DMS114 treated with DMSO at 0.1 percent for 48 hours (cell line): Measurements from ENCODE around the gene NAT14.

Experiments
- DNase-seq: peaks from one replicate; lab custom pipeline; 2025; ENCODE audit not compliant: unreplicated experiment; lab: John Stamatoyannopoulos, UW

Gene NAT14

DNA sequence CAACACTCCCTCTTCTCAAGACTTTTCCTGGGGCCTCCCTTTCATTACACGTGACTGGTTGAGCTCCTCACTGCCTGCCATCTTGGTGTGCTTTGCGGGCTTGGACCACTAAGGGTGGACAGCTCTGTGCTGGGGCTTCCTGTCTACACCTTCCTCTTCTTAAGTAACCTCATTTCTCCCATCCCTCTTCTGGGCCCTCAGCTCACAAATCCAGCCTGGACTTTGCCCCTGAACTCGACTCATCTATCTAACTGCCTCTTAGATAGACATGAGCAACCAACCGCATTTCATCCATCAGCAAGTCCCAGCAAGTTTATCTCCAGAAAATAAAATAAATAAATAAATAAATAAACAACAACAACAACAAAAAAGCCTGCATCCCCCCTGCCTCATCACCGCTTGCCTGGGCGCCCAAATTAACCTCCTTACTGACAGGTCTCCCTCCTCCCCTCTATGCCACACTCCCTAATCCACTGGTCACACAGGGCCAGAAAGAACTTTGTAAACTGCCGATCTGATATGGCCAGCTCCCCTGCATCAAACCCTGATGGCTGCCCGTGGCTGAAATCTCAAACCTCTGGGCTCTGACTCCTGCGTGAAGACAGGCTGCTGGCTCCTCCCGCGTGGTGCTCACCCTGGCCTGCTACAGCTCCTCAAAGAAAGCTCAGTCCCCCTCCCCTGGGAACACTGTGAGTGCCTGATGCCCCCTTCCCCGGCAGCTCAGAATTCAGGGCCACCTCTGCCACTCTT, 31.3 kb upstream of the NAT14 start:
- DNase-seq: no peak

DNA sequence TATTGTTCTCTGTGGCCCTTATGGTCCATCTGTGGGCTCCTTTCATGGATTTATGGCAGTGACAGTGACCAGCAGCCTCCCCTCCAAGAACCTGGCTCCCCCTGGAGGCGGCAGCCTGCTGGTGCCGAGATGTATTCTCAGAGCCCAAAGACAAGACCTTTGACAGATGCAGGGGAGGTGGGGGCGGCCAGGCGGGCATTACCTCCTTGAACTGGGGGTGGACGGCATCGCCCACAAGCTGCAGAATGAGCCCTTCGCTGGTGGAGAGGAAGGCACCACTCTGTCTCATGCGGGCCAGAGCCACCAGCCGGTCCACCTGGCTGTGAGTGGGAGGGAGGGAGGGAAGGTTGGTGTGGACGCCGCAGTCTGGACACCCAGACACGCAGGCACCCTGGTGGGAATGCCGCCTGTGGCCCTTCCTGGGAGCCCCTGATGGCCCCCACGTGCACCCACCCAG, 30.2 kb upstream of the NAT14 start:
- DNase-seq: no peak

DNA sequence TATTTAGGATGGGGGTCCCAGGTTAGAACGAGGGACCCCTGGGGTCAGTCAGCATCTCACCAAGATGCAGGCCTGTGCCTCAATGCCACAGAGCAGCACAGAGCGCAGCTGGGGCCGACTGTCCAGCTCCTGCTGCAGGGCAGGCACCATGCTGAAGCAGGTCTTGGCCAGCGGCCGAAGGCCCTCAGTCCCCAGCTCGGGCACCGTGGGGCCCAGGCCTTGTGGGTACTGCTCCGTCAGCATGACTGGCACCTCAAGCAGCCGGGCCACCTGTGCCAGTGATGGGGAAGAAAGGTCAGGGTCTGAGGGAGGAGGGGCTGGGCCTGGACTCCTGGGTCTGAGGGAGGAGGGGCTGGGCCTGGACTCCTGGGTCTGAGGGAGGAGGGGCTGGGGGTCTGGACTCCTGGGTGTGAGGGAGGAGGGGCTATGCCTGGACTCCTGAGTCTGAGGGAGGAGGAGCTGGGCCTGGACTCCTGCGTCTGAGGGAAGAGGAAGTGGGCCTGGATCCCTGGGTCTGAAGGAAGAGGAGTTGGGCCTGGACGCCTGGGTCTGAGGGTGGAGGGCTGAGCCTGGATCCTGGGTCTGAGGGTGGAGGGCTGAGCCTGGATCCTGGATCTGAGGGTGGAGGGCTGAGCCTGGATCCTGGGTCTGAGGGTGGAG, 29.3 kb upstream of the NAT14 start:
- DNase-seq: no peak

DNA sequence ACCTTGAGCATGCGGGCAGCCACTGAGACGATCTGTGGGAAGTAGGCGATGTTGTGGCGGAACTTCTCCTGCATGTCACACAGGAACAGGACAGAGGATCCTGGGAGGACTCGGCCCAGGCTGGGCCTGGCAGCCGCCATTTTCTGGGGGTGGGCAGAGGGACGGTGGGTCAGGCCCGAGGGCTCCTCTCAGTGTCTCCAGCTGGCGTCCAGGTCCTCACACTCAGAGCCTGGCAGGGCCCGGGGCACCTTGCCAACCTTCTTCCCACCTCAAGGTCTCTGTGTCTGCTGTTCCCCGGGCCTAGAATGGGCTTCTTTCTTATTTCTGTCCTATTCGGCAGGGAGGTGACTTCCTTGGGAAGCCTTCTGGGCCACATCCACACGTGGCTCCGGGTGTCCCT, 28.6 kb upstream of the NAT14 start:
- DNase-seq: no peak

DNA sequence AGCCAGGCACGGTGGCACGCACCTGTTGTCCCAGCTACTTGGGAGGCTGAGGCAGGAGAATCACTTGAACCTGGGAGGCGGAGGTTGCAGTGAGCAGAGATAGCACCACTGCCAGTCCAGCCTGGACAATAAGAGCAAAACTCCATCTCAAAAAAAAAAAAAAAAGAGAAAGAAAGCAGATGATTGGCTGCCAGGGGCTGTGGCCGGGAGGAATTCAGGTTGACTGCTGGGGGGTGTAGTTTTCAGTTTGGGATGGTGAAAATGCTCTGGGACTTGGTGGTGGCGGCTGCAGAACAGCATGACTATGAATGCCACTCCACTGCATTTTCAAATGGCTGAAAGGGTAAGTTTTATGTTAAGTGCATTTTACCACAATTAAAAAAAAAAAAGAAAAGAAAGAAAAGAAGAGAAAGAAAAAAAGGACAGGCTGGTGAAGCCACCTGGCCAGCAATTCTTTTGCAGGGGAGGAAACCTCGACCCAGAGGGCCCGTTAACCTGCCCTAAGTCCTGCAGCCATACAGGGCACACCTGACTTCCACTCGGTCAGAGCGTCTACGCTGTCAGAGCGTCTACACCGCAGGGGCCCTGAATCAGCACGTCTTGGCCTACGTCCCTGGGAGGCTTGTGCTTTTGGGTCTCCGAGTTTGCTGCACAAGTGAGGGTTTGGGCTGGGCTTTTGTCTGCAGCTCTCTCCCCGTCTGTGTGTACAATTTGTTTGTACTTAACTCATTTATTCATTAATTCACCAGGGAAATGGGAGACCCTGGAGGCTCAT, 27.1 kb upstream of the NAT14 start:
- DNase-seq: no peak

DNA sequence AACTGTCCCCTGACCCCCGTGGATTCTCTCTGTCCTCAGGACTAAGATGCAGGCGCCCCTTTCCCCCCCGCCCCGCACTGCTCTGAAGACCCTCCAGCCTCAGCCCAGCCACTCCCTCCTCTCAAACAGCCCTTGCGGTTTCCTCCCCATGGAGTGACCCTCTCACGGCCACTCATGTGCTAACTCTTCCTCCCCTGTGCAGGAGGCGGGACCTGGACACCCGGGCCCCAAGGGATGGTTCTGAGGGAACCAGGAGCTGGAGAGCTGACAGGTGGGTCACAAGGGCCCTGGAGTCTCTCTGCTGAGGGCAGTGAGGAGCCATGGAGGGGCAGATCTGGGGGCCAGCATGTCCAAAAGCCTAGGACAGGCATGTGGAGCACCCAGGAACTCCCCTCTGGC, 25.4 kb upstream of the NAT14 start:
- no peak for DNase-seq

DNA sequence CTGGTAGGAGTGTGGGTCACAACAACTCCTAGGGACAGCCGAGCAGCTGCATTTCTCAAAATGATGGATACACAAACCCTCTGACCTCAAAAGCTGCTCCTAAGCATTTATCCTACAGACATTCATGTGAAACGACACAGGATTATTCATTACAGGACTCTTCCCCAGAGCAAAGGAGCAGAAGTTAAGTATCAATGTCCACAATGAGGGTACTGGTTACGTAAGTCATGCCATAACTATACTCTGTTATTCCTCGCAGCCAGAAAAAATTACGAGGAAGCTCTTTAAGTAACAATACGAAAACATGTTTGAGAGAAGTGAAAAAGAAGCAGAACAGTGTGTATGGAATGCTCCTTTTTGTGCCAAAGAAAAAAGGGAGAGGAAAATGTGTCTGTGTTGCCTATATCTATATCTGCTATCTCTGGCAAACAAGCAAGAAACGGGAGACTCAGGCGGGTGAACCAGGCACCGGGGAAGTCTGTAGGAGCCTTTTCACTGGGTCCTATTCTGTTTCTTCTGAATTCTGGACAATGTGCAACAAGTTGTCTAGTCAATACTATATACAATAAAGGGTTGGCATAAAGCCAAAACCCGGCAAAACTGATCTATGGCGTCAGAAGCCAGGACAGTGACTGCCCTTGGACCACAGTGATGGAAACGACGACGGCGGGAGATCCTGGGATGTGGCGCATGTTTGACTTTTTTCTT, 24.9 kb upstream of the NAT14 start:
- DNase-seq: no peak

DNA sequence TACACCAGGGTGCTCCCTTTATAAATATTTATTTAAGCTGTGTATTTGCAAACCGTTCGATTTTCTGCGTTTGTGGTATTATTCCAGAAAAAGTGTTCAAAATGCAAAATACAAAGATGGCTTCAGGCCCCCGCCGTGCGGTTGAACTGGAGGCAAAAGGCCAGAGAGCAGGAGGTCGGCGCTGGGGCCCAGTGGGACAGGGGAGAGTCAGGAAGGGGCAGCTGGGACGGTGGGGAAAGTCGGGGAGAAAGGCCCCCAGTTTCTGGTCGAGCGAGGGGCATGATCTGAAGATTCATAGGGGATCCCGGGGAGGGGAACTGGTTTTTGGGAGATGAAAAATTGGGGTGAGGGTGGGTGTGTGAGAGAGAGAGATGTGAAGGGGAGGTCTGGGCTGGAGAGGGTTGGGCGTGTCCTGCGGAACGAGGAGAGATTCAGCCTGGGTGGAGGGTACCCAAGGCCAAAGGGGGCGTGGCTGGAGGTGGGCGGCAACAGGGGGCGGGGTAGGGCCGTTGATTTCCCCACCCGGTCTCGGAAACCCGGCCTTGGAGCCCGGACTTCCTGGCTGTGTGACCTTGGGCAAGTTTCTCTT, 24.2 kb upstream of the NAT14 start:
- peak; percentile 60 for DNase-seq

DNA sequence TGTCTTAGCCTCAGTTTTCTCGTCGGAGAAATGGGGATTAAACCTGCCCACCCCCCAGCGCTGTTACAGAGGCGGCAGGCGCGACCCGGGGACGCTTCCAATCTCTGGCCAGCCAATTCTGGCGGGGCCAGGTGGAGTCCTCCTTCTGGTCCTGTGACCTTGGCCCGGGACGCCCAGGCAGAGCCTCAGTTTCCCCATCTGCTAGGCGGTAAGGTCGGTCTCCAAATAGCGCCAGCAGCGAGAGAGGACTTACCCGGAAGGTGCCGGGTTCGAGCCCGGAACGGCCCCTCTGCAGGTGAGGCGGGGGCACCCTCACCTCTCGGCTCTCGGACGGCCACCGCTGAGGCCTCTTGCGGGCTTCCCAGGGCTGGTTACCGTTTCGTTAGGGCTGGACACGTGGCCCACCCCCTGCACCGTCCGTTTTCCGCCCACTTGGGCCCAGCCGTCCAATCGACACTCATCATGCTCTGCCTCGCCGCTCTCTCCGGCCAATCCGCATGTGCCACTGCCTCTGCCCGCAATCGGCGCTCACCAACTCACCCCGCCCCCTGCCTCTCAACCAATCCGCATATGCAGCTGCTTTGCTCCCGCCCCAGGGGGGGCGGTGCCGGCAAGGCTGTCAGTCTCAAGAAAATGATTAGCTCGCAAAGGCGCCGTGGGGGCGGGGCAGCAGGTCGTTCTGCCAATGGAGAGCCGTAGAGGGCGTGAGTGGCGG, 23.6 kb upstream of the NAT14 start, which contains the start of gene ISOC2:
ISOC2 (minus strand) TSS at position 384 of the 715 bp plus-strand sequence. CDS start 5,156 bp downstream, outside the sequence.
- peak; percentile 99 for DNase-seq

DNA sequence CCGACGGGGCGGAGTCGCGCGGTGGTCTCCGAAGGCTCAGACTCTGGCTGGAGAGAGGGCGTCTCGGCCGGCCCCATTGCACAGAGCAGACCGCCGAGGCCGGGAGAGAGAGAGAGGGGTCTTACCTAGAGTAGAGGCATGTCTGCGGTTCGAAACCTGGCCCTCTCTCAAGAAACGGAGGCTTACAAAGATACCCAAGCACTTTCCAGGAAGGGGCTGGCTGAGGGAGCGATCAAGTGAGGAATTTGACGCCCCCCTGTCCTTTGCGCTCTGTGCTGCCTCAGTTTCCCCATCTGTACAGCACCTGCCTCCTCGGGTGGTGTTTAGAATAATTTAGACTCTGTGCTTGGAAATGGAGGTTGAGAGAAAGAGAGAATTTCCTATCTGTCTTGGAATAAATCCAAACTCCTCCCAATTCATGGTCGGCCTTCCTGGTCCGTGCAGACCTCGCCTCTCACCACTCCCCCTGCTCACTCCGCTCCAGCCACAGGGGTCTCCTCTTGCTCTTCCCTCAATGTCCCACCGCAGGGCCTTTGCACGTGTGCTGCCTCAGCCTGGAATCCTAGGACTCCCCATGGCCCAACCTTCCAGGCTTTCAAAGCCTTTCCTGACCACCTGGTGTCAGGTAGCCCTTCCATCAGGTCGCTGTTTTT, 22.9 kb upstream of the NAT14 start:
- DNase-seq: no peak

DNA sequence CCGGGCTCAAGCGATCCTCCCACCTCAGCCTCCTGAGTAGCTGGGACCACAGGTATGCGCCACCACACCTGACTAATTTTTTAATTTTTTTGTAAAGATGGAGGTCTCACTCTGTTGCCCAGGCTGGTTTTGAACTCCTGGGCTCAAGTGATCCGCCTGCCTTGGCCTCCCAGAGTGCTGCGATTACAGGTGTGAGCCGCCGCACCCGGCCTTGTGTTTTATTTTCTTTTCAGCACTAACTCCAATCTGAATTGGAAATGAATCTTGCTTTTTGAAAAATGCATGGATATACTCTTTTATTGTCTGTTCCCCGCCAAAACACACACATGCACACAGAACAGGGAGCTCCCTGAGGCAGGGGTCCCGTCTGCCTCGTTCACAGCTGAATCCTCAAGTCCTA, 22.3 kb upstream of the NAT14 start:
- no peak for DNase-seq

DNA sequence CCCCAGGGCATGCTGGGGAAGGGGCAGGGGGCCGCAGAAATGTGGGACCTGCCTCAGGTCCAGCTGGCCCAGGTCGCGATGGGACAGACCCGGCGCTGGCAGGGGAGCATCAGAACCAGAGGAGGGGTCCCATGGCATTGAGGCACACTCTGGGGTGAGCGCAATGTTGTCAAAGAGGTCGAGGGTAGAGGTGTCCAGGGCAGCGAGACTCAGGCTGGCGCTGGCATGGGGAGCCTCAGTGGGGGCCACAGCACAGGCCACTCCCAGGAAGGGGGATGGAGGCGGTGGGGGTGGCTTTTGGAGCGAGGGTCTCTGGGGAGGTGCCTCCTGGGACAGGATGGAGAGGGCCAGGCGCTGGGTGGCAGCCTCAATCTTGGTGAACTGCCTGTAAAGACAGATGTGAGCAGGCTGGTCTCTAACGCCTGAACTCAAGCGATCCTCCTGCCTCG, 21.4 kb upstream of the NAT14 start:
- no peak for DNase-seq

DNA sequence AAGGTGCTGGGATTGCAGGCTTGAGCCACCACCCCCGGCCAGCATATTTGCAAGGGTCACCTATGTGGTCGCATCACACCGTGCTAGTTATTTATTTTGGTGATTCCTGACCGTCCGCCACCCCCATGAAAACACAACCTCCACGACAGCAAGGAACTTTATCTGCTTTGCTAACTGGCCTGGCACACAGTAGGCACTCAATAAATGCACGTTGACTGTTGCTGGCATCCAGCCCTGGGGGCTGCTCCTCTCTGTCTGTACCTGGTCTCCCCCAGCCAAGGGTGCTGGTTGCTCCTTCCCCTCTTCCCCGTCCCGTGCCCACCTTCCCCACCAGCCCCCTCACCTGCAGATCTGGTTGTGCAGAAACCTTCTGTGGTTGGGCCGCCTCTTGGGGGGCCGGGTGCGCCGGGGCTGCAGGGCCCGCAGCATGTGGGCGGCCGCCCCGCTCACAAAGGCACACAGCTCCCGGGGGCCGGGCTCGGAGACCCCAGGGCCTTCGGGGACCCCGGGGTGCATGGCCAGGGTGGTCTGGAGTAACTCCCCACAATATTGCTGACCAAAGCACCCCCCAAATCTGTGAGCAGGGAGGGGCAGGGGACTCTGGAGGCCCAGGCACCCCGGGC, 20.8 kb upstream of the NAT14 start:
- DNase-seq: no peak

DNA sequence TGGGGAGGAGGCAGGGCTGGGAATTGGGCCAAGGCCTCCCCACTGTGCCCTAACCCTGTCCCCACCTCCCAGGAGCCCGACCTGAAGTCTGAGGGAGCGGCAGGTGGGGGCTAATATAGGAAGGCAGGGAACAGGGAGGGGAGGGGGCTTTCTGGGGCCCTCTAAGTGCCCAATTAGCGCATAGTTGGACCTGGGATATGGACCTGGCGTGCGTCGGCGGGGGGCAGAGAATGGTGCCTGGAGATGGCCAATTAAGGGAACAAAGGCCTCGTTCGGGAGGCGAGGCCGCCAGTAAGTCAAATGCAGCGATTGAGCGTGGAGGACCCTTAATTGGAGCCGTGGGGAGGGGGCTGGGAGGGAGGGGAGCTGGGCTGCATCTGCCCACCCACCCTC, 20.3 kb upstream of the NAT14 start, which contains the start of gene C19orf85:
C19orf85 (minus strand) TSS at position 90 of the 393 bp plus-strand sequence. CDS start 197 bp downstream, outside the sequence.
- no peak for DNase-seq

DNA sequence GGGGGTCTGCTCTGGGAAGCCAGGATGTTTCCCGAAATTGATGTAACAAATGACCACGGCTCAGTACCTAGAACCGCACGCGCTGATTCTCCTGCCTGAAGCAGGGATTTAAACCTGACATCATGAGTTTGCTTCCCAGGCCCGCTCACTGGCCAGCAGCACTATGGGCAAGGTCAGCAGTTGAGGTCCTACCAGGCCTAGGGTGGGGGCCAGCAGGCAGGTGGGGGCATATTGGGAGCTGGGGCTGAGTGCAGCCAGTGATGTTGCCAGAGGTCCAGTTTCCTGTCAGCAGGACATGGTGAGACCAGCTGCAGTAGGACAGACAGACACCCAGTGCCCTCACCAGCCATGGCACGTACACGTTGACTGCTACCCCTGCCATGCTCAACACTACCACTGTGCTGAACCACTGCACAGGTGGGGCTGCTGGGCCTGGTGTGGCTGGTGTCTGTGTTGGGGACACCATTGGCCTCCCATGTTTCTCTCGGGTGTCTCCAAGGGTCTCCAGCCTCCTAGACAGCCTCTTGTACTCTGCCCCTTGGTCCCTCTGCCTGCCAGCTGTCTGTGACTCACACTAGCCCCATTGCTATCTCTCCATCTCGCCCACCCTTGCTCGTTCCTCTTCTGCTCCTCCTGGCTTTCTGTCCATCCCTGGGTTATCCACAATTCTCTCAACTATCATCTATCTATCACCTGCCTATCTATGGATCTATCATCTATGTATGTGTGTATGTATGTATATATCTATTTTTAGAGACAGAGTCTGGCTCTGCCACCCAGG, 19.3 kb upstream of the NAT14 start:
- no peak for DNase-seq

DNA sequence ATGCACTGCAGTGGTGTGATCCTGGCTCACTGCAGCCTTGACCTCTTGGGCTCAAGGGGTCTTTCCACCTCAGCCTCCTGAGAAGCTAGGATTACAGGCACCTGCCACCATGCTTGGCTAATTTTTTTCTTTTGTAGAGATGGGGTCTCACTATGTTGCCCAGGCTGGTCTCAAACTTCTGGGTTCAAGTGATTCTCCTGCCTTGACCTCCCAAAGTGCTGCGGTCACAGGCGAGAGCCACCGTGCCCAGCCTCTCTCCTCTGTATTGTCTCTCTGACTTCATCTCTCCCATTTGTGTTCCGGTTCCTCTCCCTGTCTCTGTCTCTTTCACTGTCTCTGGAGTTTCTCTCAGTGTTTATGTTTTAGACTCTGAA, 18.8 kb upstream of the NAT14 start:
- DNase-seq: no peak

DNA sequence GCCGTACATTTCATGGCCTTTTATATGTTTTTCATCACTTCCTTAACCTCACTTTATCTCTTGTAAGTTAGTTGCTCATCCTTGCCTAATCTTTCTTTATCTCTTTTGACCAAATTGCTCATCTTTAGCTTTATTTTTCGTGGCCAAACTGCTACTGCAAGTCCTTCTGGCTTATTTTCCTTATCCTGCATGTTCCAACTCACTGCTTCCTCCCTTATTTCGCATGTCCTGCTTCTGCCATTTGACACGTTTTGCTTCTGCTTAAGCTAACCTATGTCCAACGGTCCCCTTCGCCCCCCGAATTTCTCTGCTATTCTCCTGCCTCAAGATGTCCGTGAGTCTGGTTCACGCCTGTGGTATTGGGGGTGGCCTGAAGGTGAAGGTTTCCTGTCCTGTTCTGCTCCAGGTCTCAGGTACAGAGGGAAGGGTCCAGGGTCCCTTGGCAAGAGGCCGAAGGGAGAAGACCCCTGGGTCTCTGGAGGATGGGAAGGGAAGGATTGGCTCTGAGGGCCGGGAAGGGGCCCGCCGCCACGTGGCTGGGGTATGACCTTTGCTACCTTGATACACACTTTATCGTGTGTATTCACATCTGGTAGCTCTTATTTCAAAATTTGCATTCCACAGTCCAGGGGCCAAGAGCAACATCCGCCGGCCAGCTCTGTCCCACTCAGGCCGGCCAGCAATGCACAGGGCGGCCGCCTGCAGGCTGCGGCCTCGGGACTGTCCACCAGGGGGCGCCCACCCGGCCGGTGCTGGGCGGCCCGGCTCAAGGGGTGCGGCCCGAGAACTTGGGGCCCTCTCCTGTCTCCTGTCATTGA, 17.5 kb upstream of the NAT14 start:
- DNase-seq: no peak

DNA sequence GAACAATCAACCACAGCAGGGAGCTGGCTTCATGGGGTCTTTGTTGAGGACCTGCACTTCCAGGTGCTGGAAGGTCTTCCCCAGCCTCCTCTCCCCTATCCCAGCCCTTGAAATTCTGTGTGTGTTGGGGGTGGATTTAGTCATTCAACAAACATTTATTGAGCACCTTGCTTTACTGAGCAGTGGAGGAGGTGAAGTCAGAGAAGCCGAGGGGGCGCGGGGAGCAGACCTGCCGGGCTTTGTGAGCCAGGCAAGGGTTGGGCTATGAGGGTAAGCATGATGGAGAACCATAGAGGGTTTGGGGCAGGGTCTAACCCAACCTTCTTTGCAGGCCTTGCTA, 17.0 kb upstream of the NAT14 start:
- no peak for DNase-seq
